ENCODE data around the gene BRICD5.

DNA sequence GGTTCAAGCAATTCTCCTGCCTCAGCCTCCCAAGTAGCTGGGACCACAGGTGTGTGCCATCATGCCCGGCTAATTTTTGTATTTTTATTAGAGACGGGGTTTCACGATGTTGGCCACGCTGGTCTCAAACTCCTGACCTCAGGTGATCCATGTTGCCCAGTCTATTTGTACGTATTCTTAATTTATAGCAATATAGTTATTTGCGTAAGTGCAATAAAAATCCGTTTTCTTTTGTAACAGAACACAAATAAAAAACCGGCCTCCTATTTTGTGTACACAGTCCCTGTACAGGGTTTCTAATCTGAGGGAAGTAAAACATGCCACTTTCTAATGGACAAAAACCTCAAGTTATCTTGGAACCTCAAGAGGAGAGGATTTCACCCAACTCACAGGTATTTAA is 49.6 kb upstream of the BRICD5 start:
- no peak for TF ChIP-seq POLR2A (IDR thresholded peaks at IDR 0.05; ENCODE audit: low read length)
- no peak for TF ChIP-seq GATA1 (IDR thresholded peaks at IDR 0.05; ENCODE audit: low read depth, low read length)

Measured in erythroblast (primary cell).